NCI-H510A treated with DMSO at 0.1 percent for 48 hours (cell line): ENCODE data around the gene CFAP100.

Source experiments
- DNase-seq: peaks from one replicate; lab custom pipeline; 2025; lab: John Stamatoyannopoulos, UW

CFAP100 gene

GRCh38 chr3:126481808-126482502 lies 87.2 kb downstream of the CFAP100 start:
- peak; percentile 14 for DNase-seq

- DNase-seq = no peak
These were observed 88.0 kb downstream of the CFAP100 start for GRCh38 chr3:126482503-126483255.

GRCh38 chr3:126483321-126483761 lies 88.6 kb downstream of the CFAP100 start:
- no peak for DNase-seq

- no peak for DNase-seq
These were observed 89.4 kb downstream of the CFAP100 start for GRCh38 chr3:126484148-126484547.

- no peak for DNase-seq
These were observed 90.0 kb downstream of the CFAP100 start for GRCh38 chr3:126484662-126485061.

- no peak for DNase-seq
These were observed 90.6 kb downstream of the CFAP100 start for GRCh38 chr3:126485176-126485897.

- no peak for DNase-seq
These were observed 91.2 kb downstream of the CFAP100 start for GRCh38 chr3:126485956-126486355.
